NCI-H524 treated with DMSO at 0.1 percent for 48 hours (cell line): ENCODE results near the gene PKNOX2.

Experiments used
- DNase-seq: peaks from one replicate; lab custom pipeline; 2025; lab: John Stamatoyannopoulos, UW

PKNOX2 gene

DNA sequence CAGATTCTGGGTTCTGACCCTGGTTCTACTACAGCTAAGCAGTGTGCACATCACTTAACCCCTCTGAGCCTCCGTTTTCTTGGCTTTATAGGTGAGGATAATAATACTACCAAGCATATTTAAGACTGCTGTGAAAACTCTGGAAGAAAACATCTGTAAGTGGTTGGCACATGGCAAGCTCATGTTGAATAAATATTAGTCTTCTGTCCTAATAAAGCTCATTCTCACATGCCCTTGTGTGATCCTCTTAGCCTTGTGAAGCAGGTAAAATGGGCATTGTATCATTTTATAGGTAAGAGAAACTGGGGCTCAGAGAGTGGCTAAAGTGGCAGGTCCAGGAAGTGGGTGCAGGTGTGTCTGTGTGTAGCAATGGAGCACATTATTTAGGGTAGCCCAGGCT lies 8.5 kb downstream of the PKNOX2 start:
- no peak for DNase-seq

DNA sequence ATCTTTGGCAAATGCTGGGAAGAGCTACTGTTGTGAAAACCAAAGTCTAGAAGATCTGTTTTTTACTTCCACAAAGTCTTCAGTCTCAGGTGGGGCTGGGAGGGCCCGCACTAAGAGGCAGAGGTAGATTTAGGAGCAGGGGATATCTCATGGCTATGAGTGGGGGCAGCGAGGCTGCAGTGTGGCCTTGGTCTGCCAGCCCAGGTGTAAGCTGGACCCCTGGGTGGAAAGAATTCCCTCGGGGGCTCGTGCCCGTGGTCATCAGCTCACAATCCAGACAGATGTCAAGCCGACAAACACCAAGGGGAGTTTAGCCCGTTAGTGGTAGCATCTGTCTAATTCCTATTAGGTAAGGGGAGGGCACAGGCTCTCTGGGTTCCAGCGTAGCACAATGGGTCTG lies 9.0 kb downstream of the PKNOX2 start:
- peak; percentile 8 for DNase-seq

DNA sequence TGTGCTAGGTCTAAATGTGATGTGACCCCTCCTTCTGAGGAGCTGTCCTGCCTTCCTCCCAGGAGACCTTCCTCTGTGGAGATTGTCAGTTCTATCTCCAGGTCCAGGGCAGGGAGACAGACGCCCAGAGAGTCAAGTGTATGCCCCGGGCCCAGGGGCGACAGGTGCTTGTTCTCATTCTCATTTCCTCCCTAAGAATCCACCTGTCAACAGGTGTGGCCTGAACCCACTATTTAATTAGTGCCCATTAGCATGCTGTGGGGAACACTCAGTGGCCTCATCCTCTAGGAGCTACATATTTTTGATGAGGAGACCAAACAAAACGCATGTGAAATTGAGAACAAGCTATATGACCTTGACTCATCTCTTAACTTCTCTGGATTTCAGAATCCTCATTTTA lies 9.5 kb downstream of the PKNOX2 start:
- DNase-seq: no peak

DNA sequence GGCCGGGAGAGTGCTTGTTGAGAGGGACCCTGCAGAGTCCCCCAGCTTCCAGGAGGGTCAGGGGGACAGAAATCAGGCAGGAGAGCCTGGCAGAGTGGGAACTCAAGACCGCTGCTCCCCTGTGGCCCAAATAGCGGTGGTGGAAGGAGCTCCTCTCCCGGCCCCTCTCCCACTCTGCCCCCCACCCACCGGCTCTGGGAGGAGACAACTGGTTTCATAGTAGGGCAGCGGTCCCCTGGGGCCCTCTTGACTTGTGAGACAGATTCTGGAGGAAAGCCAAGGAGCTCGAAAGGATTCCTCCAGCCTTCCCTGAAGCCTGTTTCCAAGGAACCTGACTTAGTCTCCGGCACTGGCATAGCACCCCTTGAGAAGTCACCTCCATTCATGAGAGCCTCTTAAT lies 10.1 kb downstream of the PKNOX2 start:
- DNase-seq: no peak

DNA sequence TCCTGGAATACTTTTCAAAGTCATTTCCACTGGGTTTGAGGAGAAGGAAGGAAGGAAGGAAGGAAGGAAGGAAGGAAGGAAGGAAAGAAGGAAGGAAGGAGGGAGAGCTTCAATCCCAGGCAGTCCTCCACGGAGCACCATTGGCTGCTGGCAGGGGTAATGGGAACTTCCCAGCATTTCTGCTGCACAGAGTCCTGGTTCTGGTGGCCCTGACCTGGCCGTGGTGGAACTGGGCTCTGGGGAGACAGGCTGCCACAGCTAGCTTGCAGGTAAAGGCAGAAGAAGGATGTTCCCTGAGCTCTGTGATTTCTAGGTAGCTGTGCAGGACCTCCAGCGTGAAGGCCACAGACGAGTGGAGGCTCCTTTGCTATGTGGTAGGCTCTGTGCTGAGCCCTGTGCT lies 10.6 kb downstream of the PKNOX2 start:
- DNase-seq: no peak

DNA sequence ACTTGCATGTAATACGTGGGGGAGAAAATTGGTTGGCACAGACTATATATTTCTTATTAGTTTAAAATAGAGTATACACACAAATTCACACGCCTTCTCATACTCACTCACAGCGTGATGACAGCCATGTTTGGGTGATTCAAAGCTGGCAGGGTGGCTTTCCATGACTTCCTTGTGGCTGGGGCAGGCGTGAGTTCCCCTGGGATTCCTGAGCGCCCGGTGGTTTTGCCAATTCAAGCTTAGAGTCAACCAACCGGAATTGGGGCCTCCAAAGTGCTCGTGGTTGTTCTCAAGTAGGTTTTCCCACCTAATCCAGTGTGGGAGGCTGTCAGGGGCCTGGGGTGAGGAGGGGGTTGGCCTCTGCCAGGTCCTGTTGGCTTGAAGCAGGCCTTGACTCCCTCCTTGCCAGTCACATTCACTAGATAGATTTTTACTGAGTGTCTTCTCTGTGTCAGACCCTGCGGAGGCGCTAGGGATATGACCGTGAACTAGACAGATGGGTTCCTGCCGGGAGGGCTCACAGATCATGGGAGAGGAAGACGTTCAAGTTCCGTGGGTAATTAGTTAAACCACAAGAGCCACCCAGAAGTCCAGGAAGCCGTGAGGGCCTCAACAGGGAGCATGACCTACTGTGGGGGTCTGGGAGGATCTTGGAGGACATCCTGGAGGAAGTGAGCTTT lies 11.5 kb downstream of the PKNOX2 start:
- no peak for DNase-seq

DNA sequence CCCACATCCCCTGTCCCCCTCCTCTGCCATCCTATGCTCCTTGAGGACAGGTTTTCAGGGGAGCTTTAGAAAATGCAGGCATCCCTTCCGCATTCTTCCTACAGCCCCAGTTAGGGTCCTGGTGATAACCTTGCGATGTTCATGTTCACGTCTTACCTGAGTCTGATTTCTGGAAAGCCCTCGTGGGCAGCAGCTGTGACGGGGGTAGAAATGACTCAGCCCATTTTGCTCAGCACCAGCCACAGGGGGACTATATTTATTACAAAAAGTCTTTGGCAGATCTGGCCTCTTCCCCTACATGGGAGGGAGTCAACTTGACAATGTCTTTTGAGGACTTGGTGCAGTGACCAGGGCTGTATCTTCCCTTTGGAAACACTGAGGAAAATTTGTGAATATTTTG lies 12.3 kb downstream of the PKNOX2 start:
- no peak for DNase-seq

DNA sequence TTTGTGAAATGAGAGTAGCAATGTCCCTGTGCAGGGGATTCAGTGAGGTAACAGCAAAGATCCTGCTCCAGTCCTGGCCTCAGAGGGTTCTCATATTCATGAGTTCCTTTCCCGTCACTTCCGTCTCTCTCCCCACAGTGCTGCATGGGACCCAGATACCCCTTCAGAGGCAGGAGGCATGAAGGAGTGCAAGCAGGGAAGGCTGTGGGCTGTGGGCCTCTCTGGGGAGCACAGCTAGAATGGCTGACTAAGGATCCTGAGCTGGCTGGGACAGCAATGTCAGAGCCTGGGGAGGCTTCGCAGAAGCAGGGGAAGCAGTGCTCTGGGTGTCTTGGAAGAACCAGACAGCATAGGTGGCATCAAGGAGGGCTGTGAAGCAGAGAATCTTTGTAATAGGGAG lies 13.0 kb downstream of the PKNOX2 start:
- DNase-seq: no peak

DNA sequence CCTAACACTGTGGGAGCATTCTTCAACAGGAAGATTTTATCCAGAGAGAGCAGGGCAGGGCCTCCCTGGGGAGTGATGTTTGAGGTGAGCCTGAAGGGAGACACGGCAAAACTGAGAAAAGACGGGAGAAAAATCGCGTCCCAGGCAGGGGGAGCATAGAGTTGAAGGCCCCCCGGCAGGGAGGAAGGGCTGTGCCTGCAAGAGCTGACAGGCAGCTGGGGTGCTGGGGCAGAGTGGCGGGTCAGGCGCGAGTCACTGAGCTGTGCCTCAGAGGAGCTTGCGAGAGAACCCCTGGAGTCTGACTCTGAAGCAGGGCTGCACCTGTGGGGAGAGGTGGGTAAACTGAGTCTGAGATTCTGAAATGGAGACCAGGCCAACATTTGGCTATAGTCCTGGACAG lies 14.8 kb downstream of the PKNOX2 start:
- no peak for DNase-seq

DNA sequence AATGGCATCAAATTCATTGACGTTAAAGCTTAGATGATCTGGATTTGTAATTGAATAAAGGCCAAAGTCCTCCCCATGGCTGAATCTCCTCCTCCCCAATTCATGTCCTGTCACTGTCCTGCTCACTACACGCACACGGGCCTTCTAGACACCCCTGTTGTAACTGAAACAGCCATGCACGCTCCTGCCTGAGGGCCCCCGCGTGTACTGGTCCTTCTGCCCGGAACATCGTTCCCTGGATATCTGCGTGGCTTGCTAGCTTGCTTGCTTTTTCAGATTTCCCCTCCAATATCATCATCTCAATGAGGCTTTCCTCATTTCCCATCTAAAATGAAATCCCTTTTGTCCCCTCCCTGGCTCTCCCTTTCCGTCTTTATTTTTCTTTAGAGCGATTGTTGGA lies 15.3 kb downstream of the PKNOX2 start:
- DNase-seq: no peak

DNA sequence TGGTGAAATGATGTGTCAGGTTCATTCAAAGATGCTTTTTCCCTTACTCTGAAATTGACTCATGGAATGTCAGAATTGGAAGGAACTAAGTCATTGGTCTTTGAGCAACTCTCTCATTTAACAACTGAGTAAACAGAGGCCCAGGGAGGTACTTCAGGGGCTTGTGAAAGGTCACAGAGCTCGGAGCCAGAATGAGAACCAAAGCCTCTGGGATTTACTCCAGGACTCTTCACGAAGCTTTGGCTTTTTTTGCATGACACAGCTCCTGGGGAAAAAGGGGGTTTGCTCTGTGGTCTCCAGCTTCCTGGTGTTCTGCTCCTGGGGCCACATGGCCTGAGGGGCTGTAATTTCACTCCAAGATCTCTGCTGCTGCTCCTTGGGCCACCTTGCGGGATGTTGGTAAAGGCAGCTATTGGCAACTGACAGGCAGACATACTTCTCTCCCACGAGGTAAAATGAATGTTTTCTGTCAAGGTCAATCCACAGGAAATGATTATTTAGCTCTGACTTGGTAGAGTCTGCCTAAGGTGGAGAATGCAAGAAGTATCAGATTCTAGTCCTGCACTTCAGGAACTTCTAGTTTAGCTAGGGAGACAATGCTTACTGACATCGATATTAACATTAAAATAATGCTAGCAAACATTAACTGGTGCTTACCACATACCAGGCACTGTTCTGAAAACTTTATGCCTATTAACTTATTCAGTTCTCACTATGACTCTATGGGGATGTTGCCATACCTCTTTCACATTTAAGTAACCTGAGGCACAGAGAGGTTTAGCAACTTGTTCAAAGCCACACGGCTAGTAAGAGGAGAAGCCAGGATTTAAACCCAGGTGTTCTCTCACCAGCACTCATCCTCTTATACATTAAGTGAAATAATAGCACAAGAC lies 16.1 kb downstream of the PKNOX2 start:
- DNase-seq: no peak

DNA sequence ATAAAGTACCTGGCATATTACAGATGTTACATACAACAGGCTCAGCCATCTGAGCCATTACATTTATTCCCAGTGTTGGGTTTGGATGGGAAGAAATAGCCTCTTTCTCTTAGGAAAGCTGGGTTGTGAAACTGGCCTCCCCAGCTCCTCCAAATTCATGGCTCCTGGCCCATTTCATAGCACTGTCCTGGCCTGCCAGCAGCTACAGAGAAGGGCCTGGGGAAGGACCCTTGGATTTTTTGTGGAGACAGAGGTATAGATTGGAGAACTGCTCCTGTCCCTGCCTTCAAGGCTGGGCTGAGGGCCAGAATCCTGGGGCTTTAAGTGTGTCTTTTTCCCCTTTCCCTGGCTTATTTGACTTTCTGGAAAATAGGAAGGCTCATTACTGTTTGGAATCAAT lies 18.0 kb downstream of the PKNOX2 start:
- no peak for DNase-seq

DNA sequence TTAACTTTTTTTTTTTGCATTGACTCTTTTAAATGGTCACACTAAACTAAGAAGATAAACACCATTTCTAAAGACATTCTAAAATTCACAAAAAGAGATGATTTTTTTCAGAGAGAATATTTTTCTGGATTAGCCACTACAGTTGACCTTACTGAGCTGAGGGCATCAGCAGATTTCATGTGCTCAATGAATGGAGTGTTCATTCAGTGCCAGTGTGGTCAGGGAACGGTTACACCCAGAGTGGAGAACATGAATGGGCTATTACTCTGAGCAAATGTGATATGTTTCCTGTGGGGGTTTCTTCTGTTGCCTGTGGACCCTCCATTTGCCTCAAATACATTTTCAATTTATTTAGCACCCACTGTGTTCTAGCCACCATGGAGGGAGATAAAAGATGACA lies 19.1 kb downstream of the PKNOX2 start:
- no peak for DNase-seq

DNA sequence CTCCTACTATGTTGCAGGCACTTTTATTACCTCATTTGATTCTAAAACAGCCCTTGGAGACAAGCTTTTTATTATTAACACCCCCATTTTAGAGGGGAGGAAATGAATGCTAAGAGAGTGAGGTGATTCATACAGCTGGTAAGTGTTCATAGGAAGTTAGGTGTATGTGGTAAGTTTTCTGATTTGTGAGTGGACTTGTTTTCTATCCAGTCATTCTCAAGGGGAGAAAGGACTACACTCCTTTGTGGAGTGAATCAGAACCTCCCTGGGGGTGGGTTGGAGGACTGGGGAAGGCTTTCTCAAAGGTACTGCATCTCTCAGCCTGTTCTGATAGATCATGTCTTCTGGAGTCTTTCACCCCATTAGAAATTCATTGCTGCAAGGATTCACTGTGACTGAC lies 23.5 kb downstream of the PKNOX2 start:
- no peak for DNase-seq

DNA sequence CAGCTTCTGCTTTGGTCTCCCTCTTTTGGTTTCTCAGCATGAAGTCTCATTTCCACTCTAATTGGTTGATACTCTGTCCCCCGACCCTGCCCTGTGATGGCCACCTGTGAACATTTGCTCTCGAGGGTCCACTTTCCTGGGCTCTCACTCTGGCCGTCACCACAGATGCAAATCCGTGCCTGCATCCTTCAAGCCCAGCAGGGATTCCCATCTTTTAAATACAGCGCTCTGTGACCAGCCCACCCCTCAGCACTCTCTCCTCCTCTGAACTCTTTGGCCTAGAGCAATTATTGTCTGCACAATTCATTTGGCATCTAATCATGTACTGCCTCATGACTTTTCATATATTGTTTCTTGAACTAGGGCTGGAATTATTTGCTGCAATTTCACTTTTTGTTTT lies 26.0 kb downstream of the PKNOX2 start:
- DNase-seq: no peak

DNA sequence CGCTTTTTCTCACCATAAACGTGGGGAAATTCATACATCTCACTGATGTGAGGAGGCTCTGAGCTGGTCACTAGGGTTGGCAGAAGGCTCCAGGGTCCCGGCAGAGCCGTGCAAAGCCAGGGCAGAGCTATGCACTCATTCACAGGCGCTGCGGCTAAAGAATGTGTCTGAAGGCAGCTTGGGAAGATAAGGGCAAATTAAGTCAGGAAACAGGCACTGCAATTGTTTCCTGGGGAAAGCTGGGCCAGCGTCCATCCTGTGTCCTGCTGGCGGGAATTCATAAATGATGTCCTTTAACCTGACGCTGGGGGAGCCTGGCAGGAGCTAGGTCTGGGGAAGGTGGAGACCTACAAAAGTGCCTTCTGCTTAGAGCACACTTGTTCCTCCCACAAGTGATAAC lies 27.6 kb downstream of the PKNOX2 start:
- DNase-seq: no peak

DNA sequence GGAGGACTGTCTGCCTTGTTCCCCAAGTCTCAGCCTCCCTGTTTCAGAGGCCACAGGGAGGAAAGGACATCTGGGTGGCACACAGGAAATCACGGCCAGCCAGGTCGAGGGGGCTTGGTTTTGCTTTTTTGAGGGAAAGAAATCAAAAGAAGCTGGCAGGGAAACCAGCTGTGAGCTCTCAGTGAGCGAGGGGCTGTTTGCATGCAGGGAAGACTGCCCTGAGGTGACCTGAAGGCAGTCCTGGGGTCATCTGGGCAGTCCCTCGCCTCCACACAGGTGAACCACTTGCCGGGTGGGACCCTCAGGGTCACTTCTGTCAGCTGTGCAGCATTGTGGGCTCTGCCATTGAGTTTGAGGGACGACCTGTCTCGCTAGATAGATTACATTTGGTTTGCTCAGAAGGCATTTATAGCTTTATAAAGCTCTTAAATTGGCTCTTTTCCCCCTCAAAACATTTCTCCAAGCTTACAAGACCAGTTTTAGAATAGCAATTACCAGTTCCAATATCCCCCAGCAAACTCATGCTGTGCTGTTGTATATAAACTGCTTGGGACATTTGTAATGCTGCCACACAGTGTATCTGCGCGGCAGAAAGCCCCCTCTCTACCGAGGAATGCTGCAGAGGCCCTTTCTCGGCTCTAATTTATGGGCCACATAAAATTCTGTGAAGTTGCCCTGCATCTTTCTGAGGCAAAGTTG lies 28.3 kb downstream of the PKNOX2 start:
- DNase-seq: no peak

DNA sequence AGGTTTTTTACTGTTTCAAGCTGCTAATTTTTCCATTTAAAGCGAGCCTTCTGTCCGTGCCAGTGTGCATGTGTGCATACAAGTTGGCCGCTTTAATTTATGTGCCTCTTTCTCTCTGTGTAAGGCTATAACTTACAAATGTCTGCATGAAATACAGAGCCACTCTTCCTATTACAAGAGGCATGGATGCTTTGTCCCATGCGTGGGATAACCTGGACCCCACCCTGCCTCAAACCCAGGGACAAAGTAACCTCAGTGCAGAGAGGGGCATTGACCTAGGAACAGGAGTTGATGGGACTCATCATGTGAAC lies 28.8 kb downstream of the PKNOX2 start:
- no peak for DNase-seq

DNA sequence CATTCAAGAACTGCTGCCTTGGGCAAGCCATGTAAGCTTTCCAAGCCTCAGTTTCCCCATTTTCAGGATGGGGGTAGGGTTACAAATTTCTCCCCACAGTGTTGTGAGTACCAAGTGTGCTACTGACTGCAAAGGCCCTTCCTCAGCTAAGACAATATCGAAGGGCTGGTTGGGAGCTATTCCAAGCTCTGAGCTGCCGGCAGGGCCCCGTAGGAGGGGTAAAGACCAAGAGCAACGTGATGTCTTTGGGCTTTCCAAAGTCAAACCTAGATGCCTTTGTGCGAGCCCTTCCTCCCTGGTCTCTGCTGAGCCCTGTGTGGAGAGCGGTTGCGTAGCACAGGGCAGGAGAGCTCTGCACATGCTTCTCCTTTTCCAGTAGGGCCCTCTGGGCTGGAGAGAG lies 29.3 kb downstream of the PKNOX2 start:
- DNase-seq: no peak

DNA sequence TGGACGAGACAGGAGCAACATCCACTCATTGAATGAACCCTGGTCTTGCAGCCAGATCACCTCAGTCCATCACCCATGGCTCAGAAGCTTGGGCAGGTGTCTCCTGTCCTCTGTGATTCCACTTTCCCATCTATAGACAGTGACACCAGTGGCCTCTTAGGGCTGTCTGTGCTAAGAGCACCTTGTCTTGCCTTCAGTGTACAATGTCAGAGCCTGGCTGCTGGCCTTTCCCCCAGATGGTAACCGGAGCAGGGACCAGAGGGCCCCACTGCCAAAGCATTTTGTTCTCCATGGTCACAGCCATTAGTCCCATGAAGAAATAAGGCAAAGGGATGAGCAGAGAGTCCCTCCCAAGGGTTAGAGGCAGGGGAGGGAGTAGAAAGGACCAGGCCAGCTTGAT lies 35.4 kb downstream of the PKNOX2 start:
- no peak for DNase-seq

DNA sequence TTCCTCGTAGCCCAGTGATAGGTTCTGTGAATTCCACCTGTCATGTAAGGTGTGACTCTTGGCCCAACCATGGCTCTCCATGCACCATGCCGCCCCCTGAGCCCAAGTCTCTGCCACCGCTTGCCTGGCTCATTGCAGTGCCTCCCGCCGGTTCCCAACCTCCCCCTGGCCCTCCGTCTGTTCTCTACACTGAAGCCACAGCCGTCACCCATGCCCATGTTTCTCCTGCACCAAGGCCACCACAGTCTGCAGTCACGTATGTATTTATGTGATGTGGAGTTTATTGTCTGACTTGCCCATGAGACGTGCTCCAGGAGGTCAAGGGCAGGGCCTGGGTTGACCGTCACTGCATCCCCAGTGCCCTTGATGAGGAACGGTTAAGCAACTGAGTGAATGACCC lies 35.9 kb downstream of the PKNOX2 start:
- DNase-seq: no peak

DNA sequence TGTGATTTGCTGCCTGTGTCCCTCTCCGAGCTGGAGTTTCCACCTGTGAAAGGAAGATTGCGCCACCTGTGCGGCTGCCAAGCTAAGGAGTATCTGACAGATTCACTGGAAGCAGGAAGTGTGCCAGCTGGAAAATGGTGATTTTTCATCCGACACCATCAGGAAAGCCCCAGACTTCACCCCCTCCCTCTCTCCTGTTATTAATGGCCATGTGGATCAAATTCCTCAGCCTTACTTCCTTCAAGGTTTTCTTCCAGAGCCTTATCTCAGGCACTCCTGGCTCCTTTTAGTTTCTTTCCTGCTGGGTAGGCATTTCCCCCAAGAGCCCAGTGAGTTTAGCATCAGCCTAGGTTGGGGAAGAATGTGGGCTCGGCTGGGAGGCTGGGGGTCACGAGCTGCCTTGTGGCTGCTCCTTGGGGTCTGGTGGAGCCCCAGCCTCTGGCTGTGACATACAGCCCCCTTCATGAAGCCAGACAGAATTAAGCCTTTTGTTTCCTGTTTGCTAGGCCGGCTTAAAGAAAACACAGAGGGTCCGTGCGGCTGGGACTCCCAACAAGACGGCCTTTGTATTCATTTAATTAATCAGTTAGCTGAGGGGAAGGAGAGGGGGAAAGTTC lies 37.1 kb downstream of the PKNOX2 start:
- no peak for DNase-seq

DNA sequence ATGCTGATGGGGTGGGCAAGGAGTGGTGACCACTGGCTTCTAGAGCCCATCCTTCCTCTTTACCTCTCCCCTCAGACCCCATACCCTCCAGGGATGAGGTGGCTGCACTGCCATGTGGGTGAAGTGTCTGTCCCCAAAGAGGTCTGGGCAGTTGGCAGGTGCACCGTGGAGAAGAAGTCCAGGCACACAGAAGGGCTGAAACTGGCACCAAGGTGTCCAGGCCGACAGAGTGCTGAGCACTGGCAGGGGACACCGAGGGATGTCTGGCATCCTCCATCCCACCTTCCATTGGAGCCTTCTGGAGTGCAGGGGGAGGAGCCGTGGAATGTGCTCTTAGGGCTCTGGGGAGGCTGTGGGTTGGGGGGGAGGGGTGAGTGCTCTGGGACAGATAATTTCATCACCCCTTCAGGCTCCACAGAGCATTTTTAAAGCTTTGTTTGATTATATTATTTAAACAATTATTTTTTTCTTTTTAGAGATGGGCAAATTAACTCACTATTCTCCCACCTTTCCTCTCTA lies 37.9 kb downstream of the PKNOX2 start:
- DNase-seq: no peak
